ENCODE results near the gene SSU72. TPM values are rescaled to one million over a fixed set of nuclear protein-coding genes. Genes with fewer than 3 reads are reported as not detected.
"Not testable (repeated sequence)": the region's sequence is repeated elsewhere in the genome, so short reads cannot be mapped to it uniquely, and the experiment has no call there.

Gene SSU72
- total RNA-seq, 4 donors from 2014 or later: 98.4 to 125 (median 124) TPM

GRCh38 chr1:1536938-1537546, 37.6 kb downstream of the SSU72 start:
- peaks cover 4 to 43% (median 9%) of the 10 kb centered on the region in 3 donors for H3K36me3 ChIP-seq
- H3K27me3 ChIP-seq: peaks cover 0 to 12% (median 0%) of the 10 kb centered on the region in 4 donors
- DNase-seq: no peak
- H3K4me3 ChIP-seq: no peak overlapping the region
- H3K4me1 ChIP-seq: peaks cover 14 to 40% (median 17%) of the 10 kb centered on the region in 3 donors
- peaks cover 0 to under 1% (median under 1%) of the 10 kb centered on the region in 3 donors for H3K9me3 ChIP-seq
- intact Hi-C loops (cut with DNase I): no loop called here
- WGBS, 2 donors: 69 to 80% methylated on average over 1 to 3 of the region's 15 CpGs
- no peak overlapping the region for H3K27ac ChIP-seq
- TF ChIP-seq POLR2A (IDR thresholded peaks at IDR 0.05): no peak
- TF ChIP-seq, protein P1, sequence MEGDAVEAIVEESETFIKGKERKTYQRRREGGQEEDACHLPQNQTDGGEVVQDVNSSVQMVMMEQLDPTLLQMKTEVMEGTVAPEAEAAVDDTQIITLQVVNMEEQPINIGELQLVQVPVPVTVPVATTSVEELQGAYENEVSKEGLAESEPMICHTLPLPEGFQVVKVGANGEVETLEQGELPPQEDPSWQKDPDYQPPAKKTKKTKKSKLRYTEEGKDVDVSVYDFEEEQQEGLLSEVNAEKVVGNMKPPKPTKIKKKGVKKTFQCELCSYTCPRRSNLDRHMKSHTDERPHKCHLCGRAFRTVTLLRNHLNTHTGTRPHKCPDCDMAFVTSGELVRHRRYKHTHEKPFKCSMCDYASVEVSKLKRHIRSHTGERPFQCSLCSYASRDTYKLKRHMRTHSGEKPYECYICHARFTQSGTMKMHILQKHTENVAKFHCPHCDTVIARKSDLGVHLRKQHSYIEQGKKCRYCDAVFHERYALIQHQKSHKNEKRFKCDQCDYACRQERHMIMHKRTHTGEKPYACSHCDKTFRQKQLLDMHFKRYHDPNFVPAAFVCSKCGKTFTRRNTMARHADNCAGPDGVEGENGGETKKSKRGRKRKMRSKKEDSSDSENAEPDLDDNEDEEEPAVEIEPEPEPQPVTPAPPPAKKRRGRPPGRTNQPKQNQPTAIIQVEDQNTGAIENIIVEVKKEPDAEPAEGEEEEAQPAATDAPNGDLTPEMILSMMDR (IDR thresholded peaks at IDR 0.05): no peak

DNA sequence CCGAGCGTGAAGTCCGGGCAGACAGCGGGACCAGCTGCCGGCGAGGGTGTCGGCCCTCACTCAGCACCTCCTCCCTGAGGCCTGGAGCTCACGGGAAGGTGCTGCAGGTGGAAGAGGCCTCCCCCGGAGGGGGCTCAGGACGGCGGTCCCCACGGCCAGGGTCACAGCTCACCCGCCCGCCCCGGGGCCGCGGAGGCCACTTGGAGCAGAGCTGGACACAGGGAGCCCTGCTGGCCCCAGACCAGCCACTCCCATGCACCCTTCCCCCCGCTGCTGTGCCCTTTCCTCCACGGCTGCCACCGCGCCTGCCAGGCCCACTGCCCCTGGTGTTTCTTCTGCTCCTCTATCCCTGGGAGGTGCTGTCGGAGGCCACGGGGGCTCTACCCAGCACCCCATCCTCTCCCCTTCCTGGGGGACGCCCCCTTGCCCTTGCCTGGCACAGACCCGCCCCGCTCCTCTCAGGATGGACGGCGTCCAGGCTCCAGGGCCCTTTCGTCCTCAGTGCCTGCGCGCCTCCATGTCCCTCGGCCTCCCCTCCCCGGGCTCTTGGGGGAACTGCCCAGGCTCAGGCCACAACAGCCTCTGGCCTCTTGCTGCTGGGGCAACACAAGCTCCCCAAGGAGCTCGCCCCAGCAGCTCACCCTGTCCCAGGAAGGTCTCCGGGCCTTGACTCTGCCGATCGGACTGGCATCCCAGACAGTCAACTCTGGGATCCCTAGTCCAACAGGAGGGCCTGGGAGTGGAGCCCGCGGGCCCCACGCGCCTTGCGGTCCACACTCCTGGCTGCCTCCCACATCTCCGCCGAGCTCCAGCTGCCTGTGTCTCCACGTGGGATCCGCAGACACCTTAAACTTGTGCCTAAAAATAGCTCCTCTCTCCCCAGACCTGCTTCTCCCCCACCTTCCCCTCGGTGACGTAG, 38.4 kb downstream of the SSU72 start:
- 67 to 72% methylated on average over 10 to 12 of the region's 48 CpGs for WGBS, 2 donors
- H3K27ac ChIP-seq: no peak overlapping the region
- TF ChIP-seq POLR2A (IDR thresholded peaks at IDR 0.05): no peak
- TF ChIP-seq, protein P1 (IDR thresholded peaks at IDR 0.05): no peak
- peaks cover 0 to 12% (median 0%) of the 10 kb centered on the region in 4 donors for H3K27me3 ChIP-seq
- DNase-seq: no peak
- peaks cover under 1 to 41% (median under 1%) of the 10 kb centered on the region in 3 donors for H3K36me3 ChIP-seq
- H3K9me3 ChIP-seq: peaks cover 0 to 8% (median 6%) of the 10 kb centered on the region in 3 donors
- H3K4me3 ChIP-seq: no peak overlapping the region
- H3K4me1 ChIP-seq: peaks cover 14 to 33% (median 17%) of the 10 kb centered on the region in 3 donors
- intact Hi-C loops (cut with DNase I): no loop called here

- no peak overlapping the region for H3K27ac ChIP-seq
- peaks cover 0 to 14% (median 10%) of the 10 kb centered on the region in 3 donors for H3K9me3 ChIP-seq
- H3K36me3 ChIP-seq: peaks cover 0 to 43% (median 0%) of the 10 kb centered on the region in 3 donors
- 93 to 98% methylated on average over 6 to 15 of the region's 66 CpGs for WGBS, 2 donors
- peaks cover 8 to 24% (median 11%) of the 10 kb centered on the region in 3 donors for H3K4me1 ChIP-seq
- intact Hi-C loops (cut with DNase I): no loop called here
- peaks cover 0 to 12% (median 0%) of the 10 kb centered on the region in 4 donors for H3K27me3 ChIP-seq
- no peak for TF ChIP-seq POLR2A (IDR thresholded peaks at IDR 0.05)
- TF ChIP-seq, protein P1 (IDR thresholded peaks at IDR 0.05): no peak
- no peak overlapping the region for H3K4me3 ChIP-seq
- no peak for DNase-seq
Observed at GRCh38 chr1:1535201-1536018, 39.3 kb downstream of the SSU72 start.

DNA sequence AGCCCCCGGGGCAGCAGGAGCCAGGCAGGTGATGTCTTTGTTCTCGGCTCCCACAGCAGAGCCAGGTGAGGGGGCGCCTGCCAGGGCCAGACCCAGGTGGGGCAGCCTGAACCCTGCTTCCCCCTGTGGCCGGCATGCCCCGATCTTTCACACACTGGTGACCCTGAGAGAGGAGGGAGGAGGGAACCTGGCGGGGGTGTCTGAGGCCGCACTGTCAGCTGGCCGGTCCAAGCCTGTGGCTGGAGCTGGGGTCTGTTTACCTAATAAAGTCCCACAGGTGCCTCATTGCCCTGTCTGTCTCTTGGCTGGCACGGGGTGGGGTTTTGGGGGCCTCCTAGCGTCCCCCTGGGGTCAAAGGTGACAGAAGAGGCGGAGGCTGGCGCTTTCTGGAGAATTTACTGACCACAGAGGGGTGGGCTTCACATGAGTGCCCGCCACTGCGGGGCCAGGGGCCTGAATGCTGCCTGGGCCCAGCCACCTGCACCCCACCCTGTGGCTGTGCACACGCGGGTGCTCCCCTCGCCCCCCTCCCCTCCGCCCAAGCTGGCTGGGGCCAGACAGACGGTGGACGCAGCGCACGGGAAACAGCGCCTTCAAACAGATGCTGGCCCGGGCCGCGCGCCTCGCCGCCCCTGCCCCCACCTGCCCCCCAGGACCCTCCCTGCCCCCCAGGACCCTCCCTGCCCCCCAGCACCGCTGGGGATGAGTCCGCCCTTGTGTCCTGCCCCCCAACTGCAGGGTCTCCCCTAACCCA, 40.1 kb downstream of the SSU72 start:
- Histone ChIP-seq H3K9me3 (peaks cover 0 to 14% (median 10%) of the 10 kb centered on the region in 3 donors), H3K4me3 (no peak overlapping the region), H3K36me3 (peaks cover 0 to 51% (median 2%) of the 10 kb centered on the region in 3 donors), H3K27ac (no peak overlapping the region), H3K4me1 (peaks cover 7 to 16% (median 8%) of the 10 kb centered on the region in 3 donors), H3K27me3 (peaks cover 0 to 4% (median 0%) of the 10 kb centered on the region in 4 donors)
- intact Hi-C loops (cut with DNase I): no loop called here
- DNase-seq: no peak
- TF ChIP-seq, protein P1 (IDR thresholded peaks at IDR 0.05): no peak
- TF ChIP-seq POLR2A (IDR thresholded peaks at IDR 0.05): no peak
- WGBS, 2 donors: 90% methylated on average over 2 to 3 of the region's 31 CpGs

- H3K4me3 ChIP-seq; DNase-seq; H3K27me3 ChIP-seq; H3K27ac ChIP-seq; H3K4me1 ChIP-seq; intact Hi-C loops (cut with DNase I): not testable (repeated sequence)
- 80% methylated on average over 1 of the region's 18 CpGs; no CpG with 5 or more reads in 1 of the 2 donors for WGBS, 2 donors
- H3K9me3 ChIP-seq: peaks cover 0 to 14% (median 10%) of the 10 kb centered on the region in 3 donors
- H3K36me3 ChIP-seq: peaks cover 0 to 57% (median 4%) of the 10 kb centered on the region in 3 donors
Observed at GRCh38 chr1:1533894-1534291, 40.8 kb downstream of the SSU72 start.

- DNase-seq; H3K4me3 ChIP-seq; H3K4me1 ChIP-seq; intact Hi-C loops (cut with DNase I); H3K27me3 ChIP-seq; H3K27ac ChIP-seq: not testable (repeated sequence)
- WGBS, 2 donors: 49% methylated on average over 5 of the region's 22 CpGs; no CpG with 5 or more reads in 1 of the 2 donors
- Histone ChIP-seq H3K36me3 (peaks cover 3 to 63% (median 5%) of the 10 kb centered on the region in 3 donors), H3K9me3 (peaks cover 0 to 14% (median 10%) of the 10 kb centered on the region in 3 donors)
Observed at GRCh38 chr1:1533176-1533893, 41.3 kb downstream of the SSU72 start.

All from esophagus squamous epithelium (tissue), 5 donors.